Esophagus muscularis mucosa (tissue), 3 donors: Measurements from ENCODE around the gene ROBO1.

ENCODE experiments used
- CTCF ChIP-seq, 3 experiments: fragments of 200-600 bp in 2 of 3; fragments of 450-650 bp in 1 of 3; sonication (generic) in 2 of 3; IDR thresholded peaks; one replicate each; pipeline ENCODE4 v1.5.1; 2017 to 2019; ENCODE audit warnings: antibody characterized with exemption in 3 of 3, mild to moderate bottlenecking in 2 of 3, moderate library complexity in 1 of 3
- POLR2A ChIP-seq: fragments of 450-650 bp; IDR thresholded peaks from one replicate; pipeline ENCODE4 v1.6.1; 2017; ENCODE audit warnings: antibody characterized with exemption, moderate library complexity, mild to moderate bottlenecking, low read depth
- POLR2AphosphoS5 ChIP-seq, 2 donors: sonication (generic); formaldehyde crosslinking; IDR thresholded peaks; one replicate each; pipeline ENCODE4 v1.6.1; 2017; ENCODE audit warnings: antibody characterized with exemption in 2 of 2

- no peak for TF ChIP-seq CTCF (IDR thresholded peaks at IDR 0.05)
- no peak for TF ChIP-seq POLR2A
- no peak for TF ChIP-seq POLR2AphosphoS5 (IDR thresholded peaks at IDR 0.05)
Observed at GRCh38 chr3:78991656-78992055, 776.1 kb downstream of the ROBO1 start.
